Mesodermal cell (in vitro differentiated cells): Measurements from ENCODE around the gene CAVIN4.

Source experiments
- H3K27ac ChIP-seq: 2 replicates; pipeline ENCODE4 v1.7.0; 2013; ENCODE audit warnings: mild to moderate bottlenecking, low read depth, low read length, moderate library complexity; ENCODE audit not compliant: severe bottlenecking
- H3K36me3 ChIP-seq: 2 replicates; pipeline ENCODE4 v1.7.1; 2013; ENCODE audit warnings: mild to moderate bottlenecking, low read length, moderate library complexity; ENCODE audit not compliant: control insufficient read depth, insufficient read depth
- H3K4me1 ChIP-seq: one replicate; pipeline ENCODE4 v1.7.1; 2013; ENCODE audit warnings: mild to moderate bottlenecking, low read length; ENCODE audit not compliant: insufficient read depth, control insufficient read depth, poor library complexity, severe bottlenecking
- H3K4me3 ChIP-seq: 2 replicates; pipeline ENCODE4 v1.7.0; 2013; ENCODE audit warnings: low read length, control low read depth, mild to moderate bottlenecking; ENCODE audit not compliant: insufficient read depth, poor library complexity, severe bottlenecking; ENCODE audit errors: extremely low read depth
- H3K9me3 ChIP-seq: 2 replicates; pipeline ENCODE4 v1.7.1; 2013; ENCODE audit warnings: mild to moderate bottlenecking, low read length, moderate library complexity; ENCODE audit not compliant: control insufficient read depth
- WGBS, 2 experiments: methylation state at CpG; one replicate each; pipeline ENCODE4 v1.1.5; 2013; ENCODE audit warnings: missing lambda C conversion rate in 2 of 2; ENCODE audit not compliant: insufficient coverage in 2 of 2; 5-methylcytosine and 5-hydroxymethylcytosine counted together

Gene CAVIN4

GRCh38 chr9:100590481-100590880, 12.6 kb downstream of the CAVIN4 start:
- Histone ChIP-seq H3K36me3 (peaks cover 25% of the 10 kb centered on the region), H3K9me3 (no peaks in the 10 kb centered on the region), H3K4me3 (no peak overlapping the region), H3K4me1 (peaks cover 4% of the 10 kb centered on the region), H3K27ac (no peak overlapping the region)
- WGBS, 2 experiments: 100% methylated on average over 1 of the region's 2 CpGs

- Histone ChIP-seq H3K4me1 (peaks cover 4% of the 10 kb centered on the region), H3K9me3 (no peaks in the 10 kb centered on the region), H3K36me3 (peaks cover 19% of the 10 kb centered on the region), H3K4me3 (no peak overlapping the region), H3K27ac (no peak overlapping the region)
- 99 to 100% methylated on average over 4 to 6 of the region's 6 CpGs for WGBS, 2 experiments
Observed at GRCh38 chr9:100591139-100591538, 13.3 kb downstream of the CAVIN4 start.

GRCh38 chr9:100591639-100592412, 13.9 kb downstream of the CAVIN4 start:
- Histone ChIP-seq H3K36me3 (peaks cover 15% of the 10 kb centered on the region), H3K4me3 (no peak overlapping the region), H3K9me3 (no peaks in the 10 kb centered on the region), H3K4me1 (peaks cover 4% of the 10 kb centered on the region), H3K27ac (no peak overlapping the region)
- WGBS, 2 experiments: 91 to 97% methylated on average over 3 to 5 of the region's 5 CpGs

- no peaks in the 10 kb centered on the region for H3K4me1 ChIP-seq
- no peak overlapping the region for H3K4me3 ChIP-seq
- no CpG with 5 or more reads among the region's 3 CpGs for WGBS, 2 experiments
- no peak overlapping the region for H3K27ac ChIP-seq
- no peaks in the 10 kb centered on the region for H3K36me3 ChIP-seq
- H3K9me3 ChIP-seq: no peaks in the 10 kb centered on the region
Observed at GRCh38 chr9:100595391-100596199, 17.7 kb downstream of the CAVIN4 start.

- WGBS, 2 experiments: 88 to 93% methylated on average over 2 to 5 of the region's 6 CpGs
- H3K36me3 ChIP-seq: no peaks in the 10 kb centered on the region
- H3K27ac ChIP-seq: no peak overlapping the region
- H3K4me3 ChIP-seq: no peak overlapping the region
- H3K9me3 ChIP-seq: no peaks in the 10 kb centered on the region
- H3K4me1 ChIP-seq: no peaks in the 10 kb centered on the region
Observed at GRCh38 chr9:100597236-100597635, 19.4 kb downstream of the CAVIN4 start.

GRCh38 chr9:100598641-100599145, 20.8 kb downstream of the CAVIN4 start:
- no peaks in the 10 kb centered on the region for H3K9me3 ChIP-seq
- 2% methylated on average over 22 to 33 of the region's 41 CpGs for WGBS, 2 experiments
- H3K4me1 ChIP-seq: no peaks in the 10 kb centered on the region
- H3K36me3 ChIP-seq: no peaks in the 10 kb centered on the region
- no peak overlapping the region for H3K27ac ChIP-seq
- H3K4me3 ChIP-seq: peak overlapping the region; percentile 37

- H3K4me3 ChIP-seq: no peak overlapping the region
- 83 to 91% methylated on average over 4 to 5 of the region's 7 CpGs for WGBS, 2 experiments
- H3K36me3 ChIP-seq: no peaks in the 10 kb centered on the region
- no peak overlapping the region for H3K27ac ChIP-seq
- no peaks in the 10 kb centered on the region for H3K9me3 ChIP-seq
- no peaks in the 10 kb centered on the region for H3K4me1 ChIP-seq
Observed at GRCh38 chr9:100600521-100601079, 22.7 kb downstream of the CAVIN4 start.

- no peak overlapping the region for H3K27ac ChIP-seq
- H3K4me1 ChIP-seq: no peaks in the 10 kb centered on the region
- H3K9me3 ChIP-seq: no peaks in the 10 kb centered on the region
- no peaks in the 10 kb centered on the region for H3K36me3 ChIP-seq
- H3K4me3 ChIP-seq: no peak overlapping the region
Observed at GRCh38 chr9:100601216-100601615, 23.3 kb downstream of the CAVIN4 start.

GRCh38 chr9:100602342-100602801, 24.5 kb downstream of the CAVIN4 start:
- H3K27ac ChIP-seq: no peak overlapping the region
- H3K4me3 ChIP-seq: no peak overlapping the region
- H3K4me1 ChIP-seq: no peaks in the 10 kb centered on the region
- WGBS, 2 experiments: no CpG with 5 or more reads among the region's 2 CpGs
- H3K36me3 ChIP-seq: no peaks in the 10 kb centered on the region
- no peaks in the 10 kb centered on the region for H3K9me3 ChIP-seq

GRCh38 chr9:100605405-100605804, 27.5 kb downstream of the CAVIN4 start:
- 75% methylated on average over 1 of the region's 1 CpG; no CpG with 5 or more reads in 1 of the 2 experiments for WGBS, 2 experiments
- H3K4me3 ChIP-seq: no peak overlapping the region
- no peaks in the 10 kb centered on the region for H3K36me3 ChIP-seq
- H3K4me1 ChIP-seq: no peaks in the 10 kb centered on the region
- no peaks in the 10 kb centered on the region for H3K9me3 ChIP-seq
- no peak overlapping the region for H3K27ac ChIP-seq
